Caco-2 (cell line): ENCODE measurements around the gene ZNF318. TPM values are rescaled to one million over a fixed set of nuclear protein-coding genes. Genes with fewer than 3 reads are reported as not detected.

Experiments
- BruUV-seq: library from RNA; stranded (reverse); fragments of 400-500 nt; replicated peaks from 2 replicates; lab custom pipeline; 2021; lab: Mats Ljungman, UMichigan
- CTCF ChIA-PET: fragments of 300-600 bp; sonication (Branson Sonifier 250); formaldehyde crosslinking; loops from one replicate; lab custom pipeline; 2022; ENCODE audit warnings: antibody characterized with exemption; lab: Charles Lee
- POLR2A ChIA-PET: fragments of 300-600 bp; sonication (Branson Sonifier 250); formaldehyde crosslinking; loops from one replicate; lab custom pipeline; 2022; ENCODE audit warnings: antibody characterized with exemption; lab: Charles Lee
- DNase-seq, 2 experiments: peaks; one replicate each; pipeline versions ENCODE4 v3.0.0 to v3.0.0-alpha.2; 2020 to 2022
- H3K27me3 ChIP-seq: replicated peaks from 2 replicates; pipeline ENCODE4 v1.6.0; 2011; ENCODE audit warnings: low read length; ENCODE audit not compliant: control insufficient read depth, insufficient read depth
- H3K36me3 ChIP-seq: 2 replicates; pipeline ENCODE4 v1.5.1; 2011; ENCODE audit warnings: low read length; ENCODE audit not compliant: control insufficient read depth, insufficient read depth
- H3K4me1 ChIP-seq: fragments of 250-450 bp; sonication (Bioruptor Pico); 2 replicates; pipeline ENCODE4 v1.5.1; 2020; ENCODE audit warnings: mild to moderate bottlenecking
- H3K4me3 ChIP-seq: 2 replicates; pipeline ENCODE4 v1.5.1; 2011; ENCODE audit warnings: low read depth, mild to moderate bottlenecking, control low read depth, low read length
- H3K9me3 ChIP-seq: fragments of 250-450 bp; sonication (Bioruptor Pico); 2 replicates; pipeline ENCODE4 v1.5.1; 2020; ENCODE audit warnings: mild to moderate bottlenecking, moderate library complexity
- H3K27ac Mint-ChIP-seq: one replicate; pipeline ENCODE4 v1.8.0; 2022; ENCODE audit warnings: mixed read lengths; ENCODE audit not compliant: unreplicated experiment
- H3K27me3 Mint-ChIP-seq: one replicate; pipeline ENCODE4 v1.8.0; 2022; ENCODE audit warnings: mixed read lengths; ENCODE audit not compliant: insufficient read depth, unreplicated experiment
- H3K36me3 Mint-ChIP-seq: one replicate; pipeline ENCODE4 v1.8.0; 2022; ENCODE audit warnings: mild to moderate bottlenecking, mixed read lengths; ENCODE audit not compliant: insufficient read depth, unreplicated experiment
- H3K4me1 Mint-ChIP-seq: one replicate; pipeline ENCODE4 v1.8.0; 2022; ENCODE audit warnings: low read depth, mixed read lengths; ENCODE audit not compliant: unreplicated experiment
- H3K4me3 Mint-ChIP-seq: one replicate; pipeline ENCODE4 v1.8.0; 2022; ENCODE audit warnings: mild to moderate bottlenecking, moderate library complexity, mixed read lengths; ENCODE audit not compliant: unreplicated experiment
- H3K9me3 Mint-ChIP-seq: one replicate; pipeline ENCODE4 v1.8.0; 2022; ENCODE audit warnings: mixed read lengths; ENCODE audit not compliant: unreplicated experiment
- intact Hi-C: fragments of 100-400 bp; cut with micrococcal nuclease; formaldehyde crosslinking; loops from one replicate; pipeline ENCODE4 v1.10.0; 2022; ENCODE audit not compliant: unreplicated experiment
- total RNA-seq: library from RNA; stranded (reverse); gene quantifications from 2 replicates; pipeline ENCODE4 v1.2.3, GENCODE V29; 2022
- TF ChIP-seq, protein P1 (sequence below), 2 experiments: fragments of 200-600 bp in 1 of 2; IDR thresholded peaks; 1 replicate in 1 of 2; 2 replicates in 1 of 2; pipeline versions ENCODE4 v1.5.1 to v1.8.0; 2011 to 2022; ENCODE audit warnings: antibody characterized with exemption in 1 of 2, control low read depth in 1 of 2, inconsistent platforms in 1 of 2, low read depth in 1 of 2, low read length in 1 of 2, mild to moderate bottlenecking in 1 of 2, moderate library complexity in 1 of 2; ENCODE audit not compliant: insufficient read depth in 1 of 2, severe bottlenecking in 1 of 2, unreplicated experiment in 1 of 2

Gene ZNF318
- total RNA-seq, 1 experiment from 2014 or later: 11.7 TPM

DNA sequence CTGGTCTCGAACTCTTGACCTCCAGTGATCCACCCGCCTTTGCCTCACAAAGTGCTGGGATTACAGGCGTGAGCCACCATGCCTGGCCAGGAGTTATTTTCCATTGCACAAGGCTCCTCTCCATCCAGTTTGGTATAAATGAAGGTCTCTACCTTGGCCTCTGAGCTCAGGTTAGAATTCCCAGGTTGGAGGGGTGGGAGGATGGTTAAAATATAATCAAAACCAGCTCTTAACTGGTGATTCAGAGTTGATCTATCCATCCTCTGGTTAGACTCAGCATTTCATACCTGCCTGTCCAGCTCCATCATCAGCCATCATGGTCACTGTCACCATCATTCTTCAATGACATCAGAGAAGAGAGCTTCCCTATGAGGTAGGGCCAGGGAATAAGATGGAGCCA, 74.0 kb downstream of the ZNF318 start:
- Mint-ChIP-seq H3K9me3 (no peaks in the 10 kb centered on the region), H3K4me3 (no peak overlapping the region), H3K27ac (no peak overlapping the region), H3K36me3 (no peaks in the 10 kb centered on the region), H3K27me3 (no peaks in the 10 kb centered on the region), H3K4me1 (no peaks in the 10 kb centered on the region)
- Histone ChIP-seq H3K4me3 (no peak overlapping the region), H3K27me3 (no peaks in the 10 kb centered on the region), H3K4me1 (no peaks in the 10 kb centered on the region), H3K9me3 (no peaks in the 10 kb centered on the region), H3K36me3 (no peaks in the 10 kb centered on the region)
- ChIA-PET POLR2A (no interaction called here), CTCF (no interaction called here)
- DNase-seq: no peak
- TF ChIP-seq, protein P1, sequence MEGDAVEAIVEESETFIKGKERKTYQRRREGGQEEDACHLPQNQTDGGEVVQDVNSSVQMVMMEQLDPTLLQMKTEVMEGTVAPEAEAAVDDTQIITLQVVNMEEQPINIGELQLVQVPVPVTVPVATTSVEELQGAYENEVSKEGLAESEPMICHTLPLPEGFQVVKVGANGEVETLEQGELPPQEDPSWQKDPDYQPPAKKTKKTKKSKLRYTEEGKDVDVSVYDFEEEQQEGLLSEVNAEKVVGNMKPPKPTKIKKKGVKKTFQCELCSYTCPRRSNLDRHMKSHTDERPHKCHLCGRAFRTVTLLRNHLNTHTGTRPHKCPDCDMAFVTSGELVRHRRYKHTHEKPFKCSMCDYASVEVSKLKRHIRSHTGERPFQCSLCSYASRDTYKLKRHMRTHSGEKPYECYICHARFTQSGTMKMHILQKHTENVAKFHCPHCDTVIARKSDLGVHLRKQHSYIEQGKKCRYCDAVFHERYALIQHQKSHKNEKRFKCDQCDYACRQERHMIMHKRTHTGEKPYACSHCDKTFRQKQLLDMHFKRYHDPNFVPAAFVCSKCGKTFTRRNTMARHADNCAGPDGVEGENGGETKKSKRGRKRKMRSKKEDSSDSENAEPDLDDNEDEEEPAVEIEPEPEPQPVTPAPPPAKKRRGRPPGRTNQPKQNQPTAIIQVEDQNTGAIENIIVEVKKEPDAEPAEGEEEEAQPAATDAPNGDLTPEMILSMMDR (IDR thresholded peaks at IDR 0.05; ENCODE audit: insufficient read depth in 1 of 2, low read depth in 1 of 2, low read length in 1 of 2, severe bottlenecking in 1 of 2, unreplicated experiment in 1 of 2): no peak
- intact Hi-C loops: no loop called here
- BruUV-seq: no TSS peak

DNA sequence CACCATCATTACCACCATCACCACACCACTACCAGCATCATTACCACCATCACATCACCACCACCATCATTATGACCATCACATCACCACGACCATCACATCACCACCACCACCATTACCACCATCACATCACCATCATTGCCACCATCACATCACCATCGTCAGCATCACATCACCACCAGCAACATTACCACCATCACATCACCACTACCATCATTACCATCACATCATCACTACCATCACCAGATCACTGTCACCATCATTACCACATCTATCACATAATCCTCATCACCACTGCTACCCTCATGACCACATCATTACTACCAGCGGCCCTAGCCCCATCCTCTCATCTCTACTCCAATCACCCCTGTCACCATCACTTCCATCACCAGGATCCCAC, 74.9 kb downstream of the ZNF318 start:
- BruUV-seq: no TSS peak
- no peaks in the 10 kb centered on the region for H3K27me3 Mint-ChIP-seq
- Histone ChIP-seq H3K9me3 (no peaks in the 10 kb centered on the region), H3K27me3 (no peaks in the 10 kb centered on the region), H3K36me3 (no peaks in the 10 kb centered on the region), H3K4me3 (no peak overlapping the region), H3K4me1 (no peaks in the 10 kb centered on the region)
- H3K36me3 Mint-ChIP-seq: no peaks in the 10 kb centered on the region
- H3K4me3 Mint-ChIP-seq: no peak overlapping the region
- CTCF ChIA-PET: no interaction called here
- TF ChIP-seq, protein P1 (IDR thresholded peaks at IDR 0.05; ENCODE audit: insufficient read depth in 1 of 2, low read depth in 1 of 2, low read length in 1 of 2, severe bottlenecking in 1 of 2, unreplicated experiment in 1 of 2): no peak
- POLR2A ChIA-PET: no interaction called here
- no peaks in the 10 kb centered on the region for H3K9me3 Mint-ChIP-seq
- intact Hi-C loops: no loop called here
- no peaks in the 10 kb centered on the region for H3K4me1 Mint-ChIP-seq
- no peak overlapping the region for H3K27ac Mint-ChIP-seq
- no peak for DNase-seq

DNA sequence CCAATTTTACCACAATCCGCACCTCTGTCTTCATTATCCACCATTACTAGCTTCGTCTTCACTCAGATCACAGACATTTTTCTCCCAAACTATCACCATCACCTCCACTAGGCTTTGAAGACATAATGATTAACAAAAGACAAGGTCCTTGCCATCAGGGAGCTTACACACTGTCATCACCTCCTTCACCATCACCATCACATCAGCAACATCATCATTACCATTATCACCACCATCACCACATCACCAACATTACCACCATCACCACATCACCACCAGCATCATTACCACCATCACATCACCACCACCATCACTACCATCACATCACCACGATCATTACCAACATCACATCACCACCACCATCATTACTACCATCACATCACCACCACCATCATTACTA, 75.7 kb downstream of the ZNF318 start:
- ChIA-PET CTCF (no interaction called here), POLR2A (no interaction called here)
- Mint-ChIP-seq H3K36me3 (no peaks in the 10 kb centered on the region), H3K27ac (no peak overlapping the region), H3K4me3 (no peak overlapping the region), H3K4me1 (no peaks in the 10 kb centered on the region), H3K27me3 (no peaks in the 10 kb centered on the region), H3K9me3 (no peaks in the 10 kb centered on the region)
- Histone ChIP-seq H3K36me3 (no peaks in the 10 kb centered on the region), H3K4me3 (no peak overlapping the region), H3K9me3 (no peaks in the 10 kb centered on the region), H3K4me1 (no peaks in the 10 kb centered on the region), H3K27me3 (no peaks in the 10 kb centered on the region)
- DNase-seq: no peak
- TF ChIP-seq, protein P1 (IDR thresholded peaks at IDR 0.05; ENCODE audit: insufficient read depth in 1 of 2, low read depth in 1 of 2, low read length in 1 of 2, severe bottlenecking in 1 of 2, unreplicated experiment in 1 of 2): no peak
- intact Hi-C loops: no loop called here
- BruUV-seq: no TSS peak
